HG02943 (cell line): ENCODE results near the gene PCDHGA1.

ENCODE experiments used
- ATAC-seq: cut with Tn5 transposase; IDR thresholded peaks from one replicate; pipeline ENCODE4 v1.9.1; 2021; ENCODE audit warnings: mild to moderate bottlenecking, low read depth, moderate library complexity; ENCODE audit not compliant: unreplicated experiment

PCDHGA1 gene

DNA sequence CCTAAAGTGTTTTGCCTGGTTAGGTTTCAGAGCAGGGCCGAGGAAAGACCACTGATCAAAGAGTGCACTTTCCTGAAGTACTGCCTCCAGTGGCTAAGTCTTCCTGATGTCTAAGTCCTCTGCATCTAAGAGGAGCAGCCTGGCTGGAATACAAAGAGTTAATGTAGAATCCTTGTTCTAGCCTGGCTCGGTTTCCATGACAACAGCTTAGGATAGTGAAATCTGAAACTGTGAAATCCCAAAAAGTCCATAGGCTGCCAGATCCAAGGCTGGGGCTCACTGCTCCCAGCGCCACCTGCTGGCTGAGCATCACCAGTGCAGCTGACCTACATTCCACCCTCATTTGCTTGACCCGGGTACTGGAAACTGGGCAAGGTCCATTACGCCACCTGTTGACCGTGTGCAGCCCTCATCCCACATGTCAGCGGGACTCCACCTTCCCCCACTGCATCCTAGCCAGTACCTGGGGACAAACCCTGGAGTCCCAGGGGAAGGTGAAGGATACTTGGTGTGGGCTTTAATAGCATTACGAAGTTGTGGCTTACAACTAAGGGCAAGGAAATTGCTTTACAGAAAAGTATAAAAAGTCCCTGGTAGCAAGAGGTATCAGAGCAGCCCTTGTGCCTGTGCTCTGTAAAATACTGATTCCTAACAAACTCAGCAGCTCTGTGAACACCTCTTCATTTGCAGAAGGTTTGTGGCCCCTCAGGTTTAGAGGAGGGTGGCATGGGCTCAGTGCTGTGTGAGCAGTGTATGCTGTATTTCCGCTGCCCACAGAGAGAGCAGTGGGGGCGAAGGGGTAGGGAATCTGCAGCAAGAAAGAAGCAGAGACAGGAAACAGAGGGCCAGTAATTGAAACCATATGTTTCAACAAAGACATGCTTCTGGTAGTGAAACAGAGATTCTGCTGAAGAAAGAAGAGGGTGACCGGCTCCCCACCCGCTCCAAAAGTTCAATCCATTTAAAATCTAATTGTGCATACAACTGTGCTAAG is 194.6 kb downstream of the PCDHGA1 start:
- peak; percentile 82 for ATAC-seq

GRCh38 chr5:141525653-141526052 is 195.3 kb downstream of the PCDHGA1 start:
- ATAC-seq = no peak

DNA sequence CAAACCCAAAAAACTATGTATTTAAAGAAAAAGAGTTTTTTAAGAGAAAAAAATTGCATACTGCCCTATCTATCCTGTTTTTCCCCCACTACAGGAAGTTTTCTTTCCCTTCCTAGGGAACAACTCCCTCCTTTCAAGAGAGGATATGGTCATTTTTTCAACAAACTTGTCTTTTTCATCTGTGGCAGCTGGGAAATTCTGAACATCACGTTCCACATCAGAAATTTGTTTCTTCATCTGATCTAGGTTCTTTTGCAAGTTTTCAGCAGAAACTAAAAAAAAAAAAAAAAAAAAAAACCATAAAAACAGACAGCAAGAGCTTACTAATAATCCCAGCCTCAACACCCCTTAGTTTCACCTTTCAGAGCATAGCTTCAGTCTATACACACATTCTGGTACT is 197.1 kb downstream of the PCDHGA1 start:
- ATAC-seq = no peak

GRCh38 chr5:141528291-141528984 is 198.1 kb downstream of the PCDHGA1 start:
- no peak for ATAC-seq

- ATAC-seq = no peak
Observed at GRCh38 chr5:141529002-141529401, 198.7 kb downstream of the PCDHGA1 start.

GRCh38 chr5:141529873-141530272 is 199.6 kb downstream of the PCDHGA1 start:
- no peak for ATAC-seq

DNA sequence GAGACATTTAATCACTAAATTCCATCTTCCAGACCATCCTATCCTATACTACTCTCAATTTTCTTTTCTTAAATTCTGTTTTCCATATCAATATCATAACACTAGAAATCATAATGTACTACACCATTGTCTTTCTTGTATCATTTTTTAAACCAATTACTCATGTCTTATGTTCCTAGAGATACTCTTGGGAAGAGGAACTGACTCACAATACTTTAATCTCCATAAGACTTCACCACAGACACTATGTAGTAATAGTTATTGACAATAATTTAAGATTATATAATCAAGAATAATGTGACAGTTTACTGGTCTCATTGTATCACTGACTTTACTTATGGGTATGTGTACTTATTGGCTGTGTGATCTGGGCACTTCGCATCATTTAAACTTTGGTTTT is 202.4 kb downstream of the PCDHGA1 start:
- no peak for ATAC-seq

DNA sequence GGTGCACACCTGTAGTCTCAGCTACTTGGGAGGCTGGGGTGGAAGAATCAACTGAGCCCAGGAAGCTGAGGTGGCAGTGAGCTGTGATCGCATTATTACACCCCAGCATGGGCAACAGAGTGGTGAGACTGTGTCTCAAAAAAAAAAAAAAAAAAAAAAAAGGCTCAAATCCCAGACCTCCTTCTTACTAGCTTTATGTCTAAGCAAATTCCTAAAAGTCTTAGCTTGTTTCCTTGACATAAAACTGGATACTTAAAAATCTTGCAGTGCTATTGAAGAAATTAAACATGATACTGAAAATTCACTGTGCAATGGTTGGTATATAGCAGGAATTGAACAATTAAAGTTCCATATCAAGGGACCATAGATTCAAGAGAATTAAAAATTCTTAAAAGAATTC is 203.6 kb downstream of the PCDHGA1 start:
- no peak for ATAC-seq

GRCh38 chr5:141534492-141535213 is 204.3 kb downstream of the PCDHGA1 start:
- ATAC-seq = no peak

DNA sequence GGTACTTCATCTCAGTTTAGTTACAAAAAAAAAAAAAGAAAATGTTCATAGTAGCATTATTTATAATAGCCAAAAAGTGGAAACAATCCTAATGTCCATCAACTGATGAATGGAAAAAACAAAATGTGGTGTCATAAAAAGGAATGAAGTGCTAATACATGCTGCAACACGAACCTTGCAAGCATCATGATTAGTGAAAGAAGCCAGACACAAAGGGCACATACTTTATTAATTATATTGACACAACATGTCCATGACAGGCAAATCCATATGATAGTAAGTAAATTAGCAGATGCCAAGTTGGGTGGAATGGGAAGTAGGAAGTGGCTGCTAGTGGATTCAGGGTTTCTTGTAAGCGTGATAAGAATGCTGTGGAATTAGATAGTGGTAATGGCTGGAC is 212.7 kb downstream of the PCDHGA1 start:
- ATAC-seq = no peak

DNA sequence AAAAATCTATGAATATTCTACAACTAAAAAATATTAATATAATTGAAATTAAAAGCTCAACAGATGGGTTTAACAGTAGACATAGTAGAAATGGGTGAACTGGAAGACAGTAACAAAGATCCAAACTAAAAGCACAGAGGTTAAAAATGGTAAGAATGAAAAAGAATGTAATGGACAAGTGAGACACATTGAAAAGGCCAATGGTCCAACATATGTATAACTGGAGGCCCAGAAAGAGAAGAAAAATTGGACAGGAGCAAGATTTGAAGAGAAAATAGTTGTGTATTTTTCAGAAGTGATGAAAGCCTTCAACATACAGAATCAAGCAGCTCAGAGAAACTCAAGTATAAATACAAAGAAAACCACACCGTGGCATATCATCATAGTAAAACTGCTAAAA is 217.2 kb downstream of the PCDHGA1 start:
- no peak for ATAC-seq

GRCh38 chr5:141547921-141548320 is 217.6 kb downstream of the PCDHGA1 start:
- ATAC-seq = no peak

DNA sequence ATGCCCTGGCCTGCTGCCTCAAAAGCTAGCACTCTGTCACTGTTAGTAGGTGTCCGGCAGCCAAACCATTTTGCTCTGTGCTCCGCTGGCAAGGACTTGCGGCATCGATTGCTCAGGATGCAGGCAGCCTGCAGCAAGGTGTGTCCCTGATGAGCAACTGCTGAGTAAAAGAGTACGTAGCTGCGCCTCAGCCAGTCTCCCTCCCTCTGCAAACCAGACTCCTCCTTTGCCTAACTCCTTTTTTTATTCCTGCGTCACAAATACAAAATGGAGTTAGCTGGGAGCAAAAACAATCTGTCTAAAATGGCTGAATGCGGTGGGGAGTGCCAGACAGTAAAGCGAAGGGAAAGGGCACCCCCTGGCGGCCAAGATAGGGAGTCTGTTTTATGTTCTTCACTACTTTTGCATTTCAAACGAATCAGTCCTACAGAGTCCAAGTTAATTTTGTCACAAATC is 227.4 kb downstream of the PCDHGA1 start:
- no peak for ATAC-seq

DNA sequence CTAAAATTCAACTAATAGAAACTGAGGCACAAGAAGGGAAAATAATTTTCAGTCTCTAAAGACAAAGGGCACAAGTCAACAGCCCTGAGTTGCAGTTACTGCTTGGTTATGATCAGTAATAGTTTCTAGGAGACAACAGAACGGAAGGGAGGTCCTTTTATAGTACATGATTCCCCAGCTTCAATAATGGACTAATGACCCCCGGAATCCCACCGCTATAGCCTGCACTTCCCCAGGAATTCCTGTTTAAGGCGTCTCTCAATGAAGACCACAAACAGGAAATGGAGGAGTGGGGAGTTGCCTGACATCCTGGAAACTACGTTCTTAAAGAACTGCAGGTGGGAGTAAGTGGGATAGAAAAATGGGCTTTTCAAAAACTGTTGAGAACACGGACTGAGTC is 227.8 kb downstream of the PCDHGA1 start:
- no peak for ATAC-seq

DNA sequence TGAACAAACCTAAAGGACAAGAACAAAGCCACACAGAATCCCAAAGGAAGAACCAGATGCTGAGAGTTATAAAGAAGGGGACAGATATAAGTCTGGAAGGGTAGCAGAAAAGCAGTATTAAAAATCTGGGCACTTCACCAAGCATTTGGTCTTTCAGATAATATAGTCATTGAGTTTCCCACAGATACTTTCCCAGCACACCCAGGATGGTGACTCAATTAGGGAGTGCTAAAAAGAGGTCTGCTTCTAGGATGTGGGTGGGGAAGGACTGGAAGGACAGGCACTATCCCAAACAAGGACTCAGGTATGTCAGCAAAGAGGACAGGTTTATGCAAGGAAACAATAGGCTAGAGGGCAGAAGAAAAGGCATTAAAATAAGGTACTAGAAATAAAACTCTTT is 229.1 kb downstream of the PCDHGA1 start:
- no peak for ATAC-seq

GRCh38 chr5:141560151-141560550 is 229.8 kb downstream of the PCDHGA1 start:
- no peak for ATAC-seq

- ATAC-seq = no peak
Observed at GRCh38 chr5:141560725-141561483, 230.6 kb downstream of the PCDHGA1 start.
